GM12878 (cell line): ENCODE data around the gene TOX2. TPM values are rescaled to one million over a fixed set of nuclear protein-coding genes. Genes with fewer than 3 reads are reported as not detected.
A peak's percentile ranks its signal among the peaks of the same experiment; 100 is the strongest.

Source experiments
- ATAC-seq: fragments of 200-7000 bp; cut with Tn5 transposase; 3 replicates; pipeline ENCODE4 v1.9.1; 2020; ENCODE audit warnings: mild to moderate bottlenecking, moderate library complexity
- BruUV-seq: library from RNA; stranded (reverse); fragments of 400-500 nt; replicated peaks from 2 replicates; lab custom pipeline; 2021; lab: Mats Ljungman, UMichigan
- CTCF ChIA-PET: fragments of 300-600 bp; sonication (Branson Sonifier 250); formaldehyde crosslinking; extraction: SDS; loops from one replicate; lab custom pipeline; 2021; ENCODE audit warnings: inconsistent platforms; lab: Yijun Ruan, JAX
- POLR2A ChIA-PET: fragments of 350-600 bp; formaldehyde crosslinking; extraction: SDS; loops from one replicate; lab custom pipeline; 2021; ENCODE audit warnings: inconsistent platforms; lab: Charles Lee
- RAD21 ChIA-PET: fragments of 300-600 bp; sonication (Branson Sonifier 250); formaldehyde crosslinking; loops from one replicate; lab custom pipeline; 2023; ENCODE audit warnings: antibody characterized with exemption; ENCODE audit not compliant: unreplicated experiment; lab: Charles Lee
- SMC1A ChIA-PET: fragments of 300-600 bp; sonication (Branson Sonifier 250); formaldehyde crosslinking; loops from one replicate; lab custom pipeline; 2023; ENCODE audit not compliant: unreplicated experiment, uncharacterized antibody; lab: Charles Lee
- DNase-seq: peaks from one replicate; pipeline ENCODE4 v3.0.0-alpha.2; 2011; ENCODE audit warnings: low read depth, low spot score
- FAIRE-seq: peaks from 3 replicates; lab custom pipeline; 2011; peaks lifted over from hg19 to GRCh38; lab: Jason Lieb, UNC
- H2AFZ ChIP-seq: 2 replicates; pipeline ENCODE4 v1.6.0; 2011; ENCODE audit warnings: low read depth, low read length, control low read depth; ENCODE audit not compliant: control insufficient read depth
- H3K27ac ChIP-seq: 2 replicates; pipeline ENCODE4 v1.5.1; 2011; ENCODE audit warnings: control low read depth; ENCODE audit not compliant: control insufficient read depth, insufficient read depth
- H3K27me3 ChIP-seq, 2 experiments: replicated peaks in 1 of 2; 2 replicates each; pipeline versions ENCODE4 v1.6.0 to v1.6.1; 2011; ENCODE audit warnings: low read length in 1 of 2; ENCODE audit not compliant: control insufficient read depth in 2 of 2, insufficient read depth in 2 of 2
- H3K36me3 ChIP-seq, 2 experiments: 2 replicates each; pipeline ENCODE4 v1.5.1; 2011; ENCODE audit warnings: low read length in 1 of 2; ENCODE audit not compliant: control insufficient read depth in 2 of 2, insufficient read depth in 2 of 2
- H3K4me1 ChIP-seq: 2 replicates; pipeline ENCODE4 v1.6.1; 2011; ENCODE audit warnings: mild to moderate bottlenecking, low read length, moderate library complexity, mixed read lengths; ENCODE audit not compliant: control insufficient read depth, insufficient read depth
- H3K4me2 ChIP-seq: 2 replicates; pipeline ENCODE4 v1.6.0; 2011; ENCODE audit warnings: control low read depth; ENCODE audit not compliant: control insufficient read depth, insufficient read depth
- H3K4me3 ChIP-seq: fragments of 200-600 bp; sonication (generic); 2 replicates; pipeline ENCODE4 v1.5.1; 2016
- H3K79me2 ChIP-seq: 2 replicates; pipeline ENCODE4 v1.6.0; 2011; ENCODE audit warnings: low read length; ENCODE audit not compliant: control insufficient read depth, insufficient read depth
- H3K9ac ChIP-seq: 2 replicates; pipeline ENCODE4 v1.8.0; 2011; ENCODE audit warnings: low read length, control low read depth, mixed read lengths; ENCODE audit not compliant: control insufficient read depth, insufficient read depth
- H3K9me3 ChIP-seq: replicated peaks from 3 replicates; pipeline ENCODE4 v1.5.1; 2011; ENCODE audit warnings: mild to moderate bottlenecking, low read length; ENCODE audit not compliant: control insufficient read depth, insufficient read depth
- H4K20me1 ChIP-seq: 2 replicates; pipeline ENCODE4 v1.6.0; 2011; ENCODE audit not compliant: control insufficient read depth, insufficient read depth
- ASH2L ChIP-seq: fragments of 300-600, 200-600 bp; sonication (generic); IDR thresholded peaks from 2 replicates; pipeline ENCODE4 v1.6.1; 2017; ENCODE audit warnings: low read depth, mild to moderate bottlenecking, borderline replicate concordance
- ATF7 ChIP-seq: fragments of 450-650 bp; IDR thresholded peaks from 2 replicates; pipeline ENCODE4 v1.6.1; 2016; ENCODE audit warnings: low read depth, mild to moderate bottlenecking
- BACH1 ChIP-seq: fragments of 450-650 bp; IDR thresholded peaks from 2 replicates; pipeline ENCODE4 v1.6.1; 2017; ENCODE audit warnings: mild to moderate bottlenecking, borderline replicate concordance
- CHD2 ChIP-seq: IDR thresholded peaks from 2 replicates; pipeline ENCODE4 v1.6.1; 2011; ENCODE audit warnings: low read depth, low read length, improper control_type of control experiment, borderline replicate concordance
- CHD4 ChIP-seq: fragments of 200-600 bp; sonication (generic); IDR thresholded peaks from 2 replicates; pipeline ENCODE4 v1.6.1; 2016; ENCODE audit warnings: mild to moderate bottlenecking
- GATAD2B ChIP-seq: fragments of 450-650 bp; conservative IDR thresholded peaks from 2 replicates; pipeline ENCODE4 v1.6.1; 2017; ENCODE audit warnings: low read depth, mild to moderate bottlenecking, moderate library complexity
- NBN ChIP-seq: fragments of 450-650 bp; IDR thresholded peaks from 2 replicates; pipeline ENCODE4 v1.6.1; 2016
- NFXL1 ChIP-seq: fragments of 450-650 bp; IDR thresholded peaks from 2 replicates; pipeline ENCODE4 v1.6.1; 2017; ENCODE audit warnings: antibody characterized with exemption, mild to moderate bottlenecking, borderline replicate concordance
- NFYB ChIP-seq: IDR thresholded peaks from 2 replicates; pipeline ENCODE4 v1.6.1; 2011; ENCODE audit warnings: low read depth, mild to moderate bottlenecking, low read length, improper control_type of control experiment, moderate library complexity; ENCODE audit not compliant: insufficient read depth
- SRF ChIP-seq, 2 experiments: IDR thresholded peaks; 2 replicates each; pipeline ENCODE4 v1.6.1; 2011; ENCODE audit warnings: low read depth in 2 of 2, low read length in 2 of 2, mild to moderate bottlenecking in 1 of 2, moderate library complexity in 1 of 2
- STAT1 ChIP-seq: fragments of 450-650 bp; conservative IDR thresholded peaks from 2 replicates; pipeline ENCODE4 v1.6.1; 2014; ENCODE audit warnings: antibody characterized with exemption, mild to moderate bottlenecking
- TAF1 ChIP-seq: IDR thresholded peaks from 2 replicates; pipeline ENCODE4 v1.6.1; 2011; ENCODE audit warnings: mild to moderate bottlenecking, low read depth, low read length, borderline replicate concordance
- ZNF217 ChIP-seq: fragments of 450-650 bp; IDR thresholded peaks from 2 replicates; pipeline ENCODE4 v1.6.1; 2017; ENCODE audit warnings: antibody characterized with exemption, mild to moderate bottlenecking
- ZNF24 ChIP-seq: fragments of 450-650 bp; IDR thresholded peaks from 2 replicates; pipeline ENCODE4 v1.6.1; 2017; ENCODE audit warnings: antibody characterized with exemption, mild to moderate bottlenecking
- ZZZ3 ChIP-seq: IDR thresholded peaks from 2 replicates; pipeline ENCODE4 v1.6.1; 2011; ENCODE audit warnings: low read depth; ENCODE audit not compliant: control insufficient read depth, insufficient read length
- in situ Hi-C: fragments of 300-500 bp; cut with MboI; formaldehyde crosslinking; loops from 9 replicates; pipeline ENCODE4 v1.14.3; 2018; ENCODE audit warnings: mixed read lengths
- intact Hi-C: fragments of 100-400 bp; cut with micrococcal nuclease; formaldehyde crosslinking; loops from one replicate; pipeline ENCODE4 v1.14.2; 2022; ENCODE audit not compliant: unreplicated experiment
- polyA plus RNA-seq, 11 experiments: library from polyadenylated mRNA; depleted of rRNA in 4 of 11; unstranded in 6 of 11; stranded (reverse) in 5 of 11; fragments of >200 nt; fragmentation: Nextera tagmentation in 4 of 11; fragmentation: Illumina TruSeq in 1 of 11; extraction: Ambion mirVana in 4 of 11; extraction: Trizol in 1 of 11; gene quantifications; 1 replicate in 1 of 11; 2 replicates in 10 of 11; pipeline versions ENCODE4 v1.2.1 to v1.2.3, GENCODE V29; 2011 to 2016; ENCODE audit warnings: inconsistent platforms in 2 of 11, missing spikeins in 2 of 11, low read depth in 1 of 11
- total RNA-seq, 4 experiments: library from RNA; depleted of rRNA in 3 of 4; stranded (reverse); fragments of >200 nt in 3 of 4; fragmentation: Illumina TruSeq in 1 of 4; extraction: Trizol in 1 of 4; gene quantifications; 2 replicates each; pipeline versions ENCODE4 v1.2.1 to v1.2.3, GENCODE V29; 2013 to 2021
- TF ChIP-seq, protein P1 (sequence below): fragments of 450-650 bp; IDR thresholded peaks from 2 replicates; pipeline ENCODE4 v1.6.1; 2017; ENCODE audit warnings: antibody characterized with exemption, mild to moderate bottlenecking, moderate library complexity
- TF ChIP-seq, protein P2 (sequence below): IDR thresholded peaks from 2 replicates; pipeline ENCODE4 v1.6.1; 2011; ENCODE audit warnings: mild to moderate bottlenecking, low read depth, low read length, moderate library complexity; ENCODE audit not compliant: insufficient replicate concordance

The TOX2 gene
- total and polyA plus RNA-seq, 10 of the 15 experiments (the other 5 are each of a cell fraction or from before 2014, with no cell fraction given) = 2.6 to 40.5 (median 7.9) TPM

DNA sequence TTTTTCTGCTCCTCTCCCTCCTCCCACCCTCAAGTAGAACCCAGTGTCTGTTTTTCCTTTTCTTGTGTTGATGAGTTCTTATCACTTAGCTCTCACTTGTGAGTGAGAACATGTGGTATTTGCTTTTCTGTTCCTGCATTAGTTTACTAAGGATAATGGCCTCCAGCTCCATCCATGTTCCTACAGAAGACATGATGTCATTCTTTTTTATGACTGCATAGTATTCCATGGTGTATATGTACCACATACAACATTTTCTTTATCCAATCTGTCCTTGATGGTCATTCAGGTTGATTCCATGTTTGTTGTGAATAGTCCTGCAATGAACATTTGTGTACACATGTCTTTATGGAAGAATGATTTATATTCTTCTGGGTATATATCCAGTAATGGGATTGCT, 81.0 kb downstream of the TOX2 start:
- CTCF ChIA-PET = no interaction called here
- Histone ChIP-seq H3K79me2 (no peaks in the 10 kb centered on the region), H2AFZ (no peak overlapping the region), H3K27me3 (no peaks in the 10 kb centered on the region), H3K9ac (no peak overlapping the region), H3K4me3 (no peak overlapping the region), H3K9me3 (no peaks in the 10 kb centered on the region; the same call in 2 of the 3 replicates), H3K27ac (no peak overlapping the region)
- no peak for DNase-seq
- POLR2A ChIA-PET = interaction anchor here (1.0 kb wide), 1 partner anchor 8 kb away, joined by 6 read pairs; no protein-coding TSS in a partner anchor
- no peak for FAIRE-seq
- RAD21 ChIA-PET = interaction anchor here (1.0 to 1.8 kb wide), 2 partner anchors 11 to 14 kb away, joined by 3 to 7 read pairs; no protein-coding TSS in a partner anchor
- no peak for ATAC-seq
- in situ Hi-C loops = no loop called here
- intact Hi-C loops = no loop called here
- no peak for TF ChIP-seq NFYB
- no peak for TF ChIP-seq TAF1
- TF ChIP-seq NFXL1 = no peak
- TF ChIP-seq CHD4 = no peak
- TF ChIP-seq GATAD2B = no peak
- TF ChIP-seq ZNF24 = no peak
- TF ChIP-seq NBN = no peak
- no peak for TF ChIP-seq BACH1
- 0 out of 2 replicates have a peak, but pooled peaks have one; percentile 12 for TF ChIP-seq ATF7
- TF ChIP-seq ZNF217 = 0 out of 2 replicates have a peak, but pooled peaks have one; percentile 34
- TF ChIP-seq, protein P1, sequence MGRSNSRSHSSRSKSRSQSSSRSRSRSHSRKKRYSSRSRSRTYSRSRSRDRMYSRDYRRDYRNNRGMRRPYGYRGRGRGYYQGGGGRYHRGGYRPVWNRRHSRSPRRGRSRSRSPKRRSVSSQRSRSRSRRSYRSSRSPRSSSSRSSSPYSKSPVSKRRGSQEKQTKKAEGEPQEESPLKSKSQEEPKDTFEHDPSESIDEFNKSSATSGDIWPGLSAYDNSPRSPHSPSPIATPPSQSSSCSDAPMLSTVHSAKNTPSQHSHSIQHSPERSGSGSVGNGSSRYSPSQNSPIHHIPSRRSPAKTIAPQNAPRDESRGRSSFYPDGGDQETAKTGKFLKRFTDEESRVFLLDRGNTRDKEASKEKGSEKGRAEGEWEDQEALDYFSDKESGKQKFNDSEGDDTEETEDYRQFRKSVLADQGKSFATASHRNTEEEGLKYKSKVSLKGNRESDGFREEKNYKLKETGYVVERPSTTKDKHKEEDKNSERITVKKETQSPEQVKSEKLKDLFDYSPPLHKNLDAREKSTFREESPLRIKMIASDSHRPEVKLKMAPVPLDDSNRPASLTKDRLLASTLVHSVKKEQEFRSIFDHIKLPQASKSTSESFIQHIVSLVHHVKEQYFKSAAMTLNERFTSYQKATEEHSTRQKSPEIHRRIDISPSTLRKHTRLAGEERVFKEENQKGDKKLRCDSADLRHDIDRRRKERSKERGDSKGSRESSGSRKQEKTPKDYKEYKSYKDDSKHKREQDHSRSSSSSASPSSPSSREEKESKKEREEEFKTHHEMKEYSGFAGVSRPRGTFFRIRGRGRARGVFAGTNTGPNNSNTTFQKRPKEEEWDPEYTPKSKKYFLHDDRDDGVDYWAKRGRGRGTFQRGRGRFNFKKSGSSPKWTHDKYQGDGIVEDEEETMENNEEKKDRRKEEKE = no peak
- no peak for TF ChIP-seq CHD2
- TF ChIP-seq SRF (IDR thresholded peaks at IDR 0.05; ENCODE audit: low read depth in 2 of 2, low read length in 2 of 2) = no peak
- no peak for TF ChIP-seq ZZZ3
- TF ChIP-seq STAT1 = no peak
- TF ChIP-seq ASH2L = no peak
- TF ChIP-seq, protein P2, sequence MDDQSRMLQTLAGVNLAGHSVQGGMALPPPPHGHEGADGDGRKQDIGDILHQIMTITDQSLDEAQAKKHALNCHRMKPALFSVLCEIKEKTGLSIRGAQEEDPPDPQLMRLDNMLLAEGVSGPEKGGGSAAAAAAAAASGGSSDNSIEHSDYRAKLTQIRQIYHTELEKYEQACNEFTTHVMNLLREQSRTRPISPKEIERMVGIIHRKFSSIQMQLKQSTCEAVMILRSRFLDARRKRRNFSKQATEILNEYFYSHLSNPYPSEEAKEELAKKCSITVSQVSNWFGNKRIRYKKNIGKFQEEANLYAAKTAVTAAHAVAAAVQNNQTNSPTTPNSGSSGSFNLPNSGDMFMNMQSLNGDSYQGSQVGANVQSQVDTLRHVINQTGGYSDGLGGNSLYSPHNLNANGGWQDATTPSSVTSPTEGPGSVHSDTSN = no peak
- TF ChIP-seq, all 136 proteins: peak for 2
- Histone ChIP-seq H3K4me2 (no peak overlapping the region), H3K36me3 (no peaks in the 10 kb centered on the region), H4K20me1 (no peaks in the 10 kb centered on the region), H3K4me1 (no peaks in the 10 kb centered on the region)
- SMC1A ChIA-PET = interaction anchor here (1.0 to 4.5 kb wide), 5 partner anchors 8 to 83 kb away, joined by 3 to 32 read pairs (median 5); no protein-coding TSS in a partner anchor
- BruUV-seq = no TSS peak
